ENCODE measurements around the gene ALOX5AP. TPM values are rescaled to one million over a fixed set of nuclear protein-coding genes. Genes with fewer than 3 reads are reported as not detected.

Gene ALOX5AP
- total RNA-seq, 1 donor from 2014 or later, result 0.57 TPM

GRCh38 chr13:30773561-30773960, 38.2 kb downstream of the ALOX5AP start:
- no peaks in the 10 kb centered on the region for H3K27me3 Mint-ChIP-seq (ENCODE audit: low read depth)
- no peaks in the 10 kb centered on the region for H3K4me1 Mint-ChIP-seq (ENCODE audit: low read depth)
- no peak for DNase-seq (ENCODE audit: low spot score)
- H3K36me3 Mint-ChIP-seq (ENCODE audit: low read depth), result no peaks in the 10 kb centered on the region
- no peaks in the 10 kb centered on the region for H3K9me3 Mint-ChIP-seq (ENCODE audit: low read depth)
- no peak overlapping the region for H3K4me3 Mint-ChIP-seq (ENCODE audit: unreplicated experiment)
- no peak overlapping the region for H3K27ac Mint-ChIP-seq (ENCODE audit: unreplicated experiment)
- no peak for TF ChIP-seq CTCF (IDR thresholded peaks at IDR 0.05)

GRCh38 chr13:30774214-30774730, 38.9 kb downstream of the ALOX5AP start:
- Mint-ChIP-seq H3K4me1 (ENCODE audit: low read depth) (no peaks in the 10 kb centered on the region), H3K36me3 (ENCODE audit: low read depth) (no peaks in the 10 kb centered on the region), H3K27ac (ENCODE audit: unreplicated experiment) (no peak overlapping the region), H3K4me3 (ENCODE audit: unreplicated experiment) (no peak overlapping the region), H3K27me3 (ENCODE audit: low read depth) (no peaks in the 10 kb centered on the region), H3K9me3 (ENCODE audit: low read depth) (no peaks in the 10 kb centered on the region)
- no peak for DNase-seq (ENCODE audit: low spot score)
- no peak for TF ChIP-seq CTCF (IDR thresholded peaks at IDR 0.05)

- H3K36me3 Mint-ChIP-seq (ENCODE audit: low read depth), result no peaks in the 10 kb centered on the region
- H3K4me3 Mint-ChIP-seq (ENCODE audit: unreplicated experiment), result no peak overlapping the region
- H3K9me3 Mint-ChIP-seq (ENCODE audit: low read depth), result peaks cover 5% of the 10 kb centered on the region
- H3K27ac Mint-ChIP-seq (ENCODE audit: unreplicated experiment), result no peak overlapping the region
- peaks cover 3% of the 10 kb centered on the region for H3K27me3 Mint-ChIP-seq (ENCODE audit: low read depth)
- DNase-seq (ENCODE audit: low spot score), result no peak
- peaks cover 6% of the 10 kb centered on the region for H3K4me1 Mint-ChIP-seq (ENCODE audit: low read depth)
- TF ChIP-seq CTCF (IDR thresholded peaks at IDR 0.05), result no peak
Measured at GRCh38 chr13:30776661-30777060, 41.3 kb downstream of the ALOX5AP start.

- DNase-seq (ENCODE audit: low spot score), result no peak
- H3K4me3 Mint-ChIP-seq (ENCODE audit: unreplicated experiment), result no peak overlapping the region
Measured at GRCh38 chr13:30779016-30779415, 43.7 kb downstream of the ALOX5AP start.

GRCh38 chr13:30779608-30780007, 44.3 kb downstream of the ALOX5AP start:
- peaks cover 9% of the 10 kb centered on the region for H3K9me3 Mint-ChIP-seq (ENCODE audit: low read depth)
- no peak for TF ChIP-seq CTCF (IDR thresholded peaks at IDR 0.05)
- no peak for DNase-seq (ENCODE audit: low spot score)
- H3K36me3 Mint-ChIP-seq (ENCODE audit: low read depth), result no peaks in the 10 kb centered on the region
- no peak overlapping the region for H3K27ac Mint-ChIP-seq (ENCODE audit: unreplicated experiment)
- H3K4me1 Mint-ChIP-seq (ENCODE audit: low read depth), result peaks cover 6% of the 10 kb centered on the region
- peaks cover 3% of the 10 kb centered on the region for H3K27me3 Mint-ChIP-seq (ENCODE audit: low read depth)
- H3K4me3 Mint-ChIP-seq (ENCODE audit: unreplicated experiment), result no peak overlapping the region

More at GRCh38 chr13:30779016-30779415, 43.7 kb downstream of the ALOX5AP start:
- H3K27me3 Mint-ChIP-seq (ENCODE audit: low read depth), result peaks cover 3% of the 10 kb centered on the region
- H3K27ac Mint-ChIP-seq (ENCODE audit: unreplicated experiment), result no peak overlapping the region
- peaks cover 6% of the 10 kb centered on the region for H3K4me1 Mint-ChIP-seq (ENCODE audit: low read depth)
- H3K36me3 Mint-ChIP-seq (ENCODE audit: low read depth), result no peaks in the 10 kb centered on the region
- TF ChIP-seq CTCF (IDR thresholded peaks at IDR 0.05), result no peak
- peaks cover 9% of the 10 kb centered on the region for H3K9me3 Mint-ChIP-seq (ENCODE audit: low read depth)
